Stimulated activated CD4-positive, alpha-beta T cell treated with anti-CD3 and anti-CD28 coated beads, Interleukin-1b, Interleukin-23, amount 100 ng/mL, for 24 hours (primary cell): ENCODE data around the gene FAM3A.

Experiments used
- DNase-seq, 4 experiments: peaks; one replicate each; pipeline ENCODE4 v3.0.0-alpha.2; 2020; ENCODE audit warnings: low read depth in 4 of 4, low spot score in 1 of 4

Gene FAM3A

DNA sequence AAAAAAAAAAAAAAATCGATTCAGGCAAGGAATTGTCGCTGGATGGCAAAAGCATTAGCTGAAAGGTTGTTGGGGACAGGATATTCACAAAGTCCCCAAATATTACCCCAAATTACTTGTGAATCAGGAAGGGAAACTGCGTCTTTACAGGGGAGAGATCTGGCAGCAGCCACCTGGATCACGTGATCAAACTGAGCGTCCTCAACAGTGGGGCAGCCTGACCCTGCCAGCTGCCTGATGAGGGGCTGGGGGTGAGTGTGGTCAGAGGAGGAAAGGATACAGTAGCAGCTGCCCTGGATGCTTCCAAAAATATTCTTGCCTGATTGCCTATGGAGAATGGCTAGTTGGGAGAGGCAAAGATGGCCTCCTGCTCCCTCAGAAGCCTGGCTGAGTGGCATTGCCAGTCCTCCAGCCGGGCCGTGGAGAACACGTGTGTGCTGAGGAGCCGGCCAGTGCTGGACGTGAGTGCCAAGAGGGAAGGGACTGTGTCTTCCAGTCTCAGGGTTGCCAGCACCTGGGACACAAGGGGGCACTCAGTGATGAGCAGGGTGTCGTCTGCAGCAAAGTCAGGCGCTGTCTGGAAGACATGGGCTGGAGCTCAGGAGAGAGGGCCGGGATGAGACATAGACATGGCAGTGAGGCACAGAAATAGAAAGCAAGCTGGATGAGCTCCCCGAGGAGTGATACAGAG is 34.0 kb downstream of the FAM3A start:
- DNase-seq = no peak

DNA sequence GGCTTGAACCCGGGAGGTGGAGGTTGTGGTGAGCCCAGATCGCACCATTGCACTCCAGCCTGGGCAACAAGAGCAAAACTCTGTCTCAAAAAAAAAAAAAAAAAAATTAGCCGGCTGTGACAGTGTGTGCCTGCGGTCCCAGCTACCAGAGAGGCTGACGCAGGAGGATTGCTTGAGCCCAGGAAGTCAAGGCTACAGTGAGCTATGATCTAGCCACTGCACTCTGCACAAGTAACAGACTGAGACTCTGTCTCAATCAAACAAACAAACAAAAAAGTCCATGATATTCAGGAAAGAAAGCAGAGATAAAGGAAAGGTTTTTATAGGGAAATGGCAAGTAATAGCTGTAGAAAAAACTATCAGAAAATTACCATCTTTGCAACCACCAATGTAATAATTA is 34.8 kb downstream of the FAM3A start:
- no peak for DNase-seq

DNA sequence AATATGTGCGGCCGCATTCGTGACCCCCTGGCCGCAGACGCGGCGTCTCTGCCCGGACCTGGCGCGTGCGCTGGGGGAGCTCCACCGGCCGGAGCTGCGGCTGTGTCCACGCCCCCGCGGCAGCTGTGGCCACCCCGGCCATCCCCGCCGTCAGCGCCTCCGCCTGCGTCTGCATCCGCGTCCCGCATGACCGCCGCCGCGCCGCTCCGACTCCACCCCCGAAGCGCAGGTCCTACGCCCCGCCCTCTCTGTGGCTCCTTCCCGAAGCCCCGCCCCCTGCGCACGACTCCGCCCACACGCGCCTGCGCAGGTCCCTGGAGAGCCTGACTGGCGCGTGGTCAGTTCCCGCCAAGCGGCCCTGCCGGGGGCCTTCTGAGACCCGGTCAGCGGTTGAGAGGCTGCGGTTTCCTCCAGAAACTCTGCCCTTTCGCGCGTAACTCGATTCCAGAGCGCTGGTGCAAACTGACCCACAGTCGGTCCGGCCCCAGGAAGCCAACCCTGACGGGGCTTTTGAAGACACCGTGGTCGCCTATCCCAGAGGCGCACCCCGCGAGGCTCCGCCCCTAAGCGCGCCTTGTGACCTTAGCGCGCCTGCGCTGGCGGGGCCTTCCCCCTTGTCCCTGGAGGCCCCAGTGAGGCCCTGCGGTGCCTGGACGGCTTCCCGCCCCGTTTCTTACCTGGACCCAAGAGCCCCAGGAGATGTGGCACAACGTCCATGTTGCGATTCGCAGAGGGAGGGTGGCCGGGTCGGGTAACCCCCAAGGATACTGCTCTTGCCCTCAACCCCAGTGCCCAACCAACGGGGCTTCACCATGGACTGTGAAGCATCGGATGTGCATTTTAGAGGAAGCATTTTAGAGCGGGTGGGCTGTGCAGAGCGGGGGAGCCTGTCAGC is 37.1 kb downstream of the FAM3A start, which contains the start of gene LAGE3:
Gene LAGE3 (minus strand): TSS at position 554 of the 895 bp plus-strand sequence. CDS start 366 bp downstream, at position 188.
- DNase-seq = peak; percentile 77 to 93 (median 85)

DNA sequence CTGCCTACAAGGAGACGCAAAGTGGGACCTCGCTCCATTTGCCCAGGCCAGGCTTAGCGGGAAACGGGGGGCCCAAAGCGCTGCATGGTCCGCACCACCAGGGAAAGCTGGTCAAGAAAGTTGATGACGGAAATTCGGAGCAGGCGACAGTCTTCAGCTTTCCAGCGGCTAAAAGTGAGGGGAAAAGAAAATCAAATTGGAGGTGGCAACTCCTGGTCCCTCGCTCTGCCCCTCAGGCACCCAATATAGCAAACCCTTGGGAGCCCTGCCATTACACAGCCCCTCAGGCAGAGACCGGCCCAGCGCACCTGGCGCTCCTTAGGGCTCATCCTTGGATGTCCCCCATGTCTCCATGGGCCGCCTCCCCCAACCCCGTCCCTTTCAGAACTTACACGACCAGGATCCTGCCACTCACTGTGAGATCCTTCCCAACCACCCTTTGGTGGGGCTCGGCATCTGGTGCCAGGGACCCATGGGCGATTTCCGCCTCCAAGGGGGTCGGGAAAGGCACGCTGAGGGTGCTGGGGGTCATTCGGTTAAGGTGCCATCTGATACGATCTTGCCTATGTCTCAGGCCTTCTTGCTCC is 38.0 kb downstream of the FAM3A start:
- DNase-seq = no peak

DNA sequence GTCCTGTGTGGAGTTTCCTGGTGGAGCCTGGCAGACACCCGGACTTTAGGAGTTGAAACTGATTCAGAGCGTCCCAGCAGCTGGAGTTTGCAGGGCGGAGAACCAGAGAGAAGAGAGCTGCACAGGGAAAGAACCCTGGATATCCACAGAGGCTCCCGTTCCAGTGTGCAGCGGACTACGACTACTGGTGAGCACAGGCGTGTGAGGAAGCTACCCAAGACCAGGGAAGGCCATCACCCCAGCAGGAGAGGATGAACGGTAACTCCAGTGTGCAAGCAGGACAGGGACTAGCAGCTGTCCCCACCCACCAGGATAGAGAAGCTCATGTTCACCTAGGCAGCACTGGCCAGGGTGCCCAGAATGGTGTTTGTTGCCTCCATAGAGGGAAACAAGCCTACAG is 39.2 kb downstream of the FAM3A start:
- DNase-seq = no peak

DNA sequence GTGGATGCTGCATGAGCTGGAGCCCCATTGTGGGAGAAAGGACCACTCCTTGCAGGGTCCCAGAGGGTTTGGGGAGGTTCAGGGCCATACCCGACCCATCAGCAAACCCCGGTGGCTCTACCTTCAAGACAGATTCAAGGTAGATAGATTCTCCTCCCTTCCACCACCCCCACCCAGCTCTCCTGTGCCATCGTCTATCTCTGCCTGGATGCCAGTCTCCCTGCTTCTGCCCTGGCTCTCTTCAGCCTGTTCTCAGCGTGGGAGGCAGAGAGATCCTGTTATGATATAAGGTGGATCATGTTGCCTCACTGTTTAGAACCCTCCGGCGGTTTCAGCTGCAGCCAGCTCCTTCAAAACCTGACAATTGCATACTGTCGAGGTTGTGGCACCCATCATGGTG is 42.3 kb downstream of the FAM3A start:
- DNase-seq = no peak

DNA sequence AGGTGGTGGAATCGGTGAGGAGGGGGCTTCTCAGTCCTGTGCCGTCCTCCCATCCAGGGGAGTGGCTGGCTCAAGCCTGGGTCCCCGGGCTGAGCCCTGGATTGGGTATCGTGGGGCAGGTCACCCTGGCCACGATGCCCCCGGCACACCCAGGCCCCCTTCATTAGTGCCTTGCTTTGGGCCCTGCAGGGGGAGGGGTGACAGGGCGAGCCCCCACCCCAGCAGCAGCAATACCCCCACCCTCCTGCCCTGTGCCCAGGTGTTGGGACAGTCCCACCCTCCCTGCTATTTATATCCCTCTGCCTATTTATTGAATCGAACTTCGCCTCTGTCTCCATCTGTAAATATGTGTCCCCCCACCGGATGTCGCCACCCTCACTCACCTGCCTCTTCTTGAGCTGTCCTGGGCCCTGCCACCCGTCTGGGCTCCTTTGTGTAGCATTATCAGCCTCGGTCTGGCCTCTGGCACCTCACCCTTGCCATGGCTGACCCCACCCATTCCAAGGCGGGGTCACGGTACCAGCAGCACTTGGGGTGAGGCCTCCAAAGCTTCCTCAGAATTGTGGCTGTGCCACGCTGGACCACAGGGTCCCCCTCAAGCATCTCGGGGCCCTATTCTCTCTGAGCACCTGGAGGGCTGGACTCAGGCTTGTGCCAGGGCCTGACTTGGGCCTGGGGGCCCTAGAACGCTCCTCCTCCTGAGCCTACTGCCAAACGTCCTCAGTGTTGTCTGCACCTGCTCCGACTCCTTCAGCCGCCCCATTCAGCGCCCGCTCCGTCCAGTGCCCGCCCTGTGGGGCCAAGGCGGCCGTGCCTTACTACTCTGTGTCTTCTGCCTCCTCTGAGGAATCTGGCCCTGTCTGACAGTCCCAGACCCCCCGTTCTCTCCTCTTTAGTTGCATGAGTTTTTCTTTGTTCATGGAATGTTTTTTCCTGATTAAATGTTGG is 43.1 kb downstream of the FAM3A start:
- DNase-seq = no peak

DNA sequence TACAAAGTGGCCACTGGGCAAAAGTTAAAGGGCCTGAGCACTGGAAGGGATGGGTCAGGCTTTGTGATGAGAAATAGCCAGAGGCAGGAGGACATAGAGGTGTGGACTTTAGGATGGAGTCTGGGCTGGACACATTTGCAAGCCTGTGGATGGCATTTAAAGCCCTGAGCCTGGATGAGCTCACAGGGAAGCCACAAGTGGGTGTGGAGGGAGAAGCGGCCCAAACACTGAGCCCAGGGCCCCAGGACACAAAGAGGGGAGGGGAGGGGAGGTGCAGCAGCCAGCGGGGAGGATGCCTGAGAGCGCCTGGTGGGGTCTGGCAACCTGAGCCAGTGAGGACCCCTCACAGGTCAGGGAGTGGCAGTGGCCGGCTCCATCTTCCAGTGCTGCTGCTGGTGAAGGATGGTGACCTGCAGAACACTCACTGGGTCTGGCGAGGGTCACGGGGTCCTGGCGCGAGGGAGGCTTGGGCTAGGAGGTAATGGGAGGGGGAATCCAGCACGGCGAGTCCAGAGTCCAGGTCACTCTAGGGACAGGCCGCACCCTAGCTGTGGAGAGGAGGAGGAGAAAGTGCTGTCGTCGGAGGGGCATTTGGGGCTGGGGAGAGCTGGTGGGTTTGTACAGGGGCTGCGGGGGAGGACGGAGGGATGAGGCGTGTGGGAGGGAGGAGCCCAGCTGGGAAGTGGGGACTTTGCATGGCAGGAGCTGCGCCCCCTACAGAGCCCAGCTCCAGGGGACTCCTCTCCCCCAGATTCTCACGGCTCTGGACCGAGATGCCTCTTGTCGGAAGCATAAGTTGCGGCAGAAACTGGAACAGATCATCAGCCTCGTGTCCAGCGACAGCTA is 44.0 kb downstream of the FAM3A start:
- DNase-seq = no peak

DNA sequence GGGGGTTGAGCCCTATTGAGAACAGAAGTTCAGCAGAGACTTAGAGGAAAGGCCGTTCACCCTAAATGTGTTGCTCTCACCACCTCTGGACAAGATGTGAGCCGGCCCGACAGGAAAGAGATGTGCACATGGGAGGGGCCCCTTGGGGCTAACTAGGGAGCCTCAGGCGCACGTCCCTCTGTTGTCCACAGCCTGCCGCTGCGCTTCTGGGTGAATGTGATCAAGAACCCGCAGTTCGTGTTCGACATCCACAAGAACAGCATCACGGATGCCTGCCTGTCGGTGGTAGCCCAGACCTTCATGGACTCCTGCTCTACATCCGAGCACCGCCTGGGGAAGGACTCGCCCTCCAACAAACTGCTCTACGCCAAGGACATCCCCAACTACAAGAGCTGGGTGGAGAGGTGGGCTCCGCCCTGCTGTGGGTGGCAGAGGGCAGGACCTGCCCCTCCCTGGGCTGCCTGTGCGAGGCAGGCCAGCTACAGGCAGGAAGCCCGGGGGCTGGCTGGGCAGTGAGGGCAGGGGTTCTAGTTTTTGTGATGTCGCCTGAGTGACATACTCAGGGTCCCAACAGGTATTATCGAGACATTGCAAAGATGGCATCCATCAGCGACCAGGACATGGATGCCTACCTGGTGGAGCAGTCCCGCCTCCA is 45.0 kb downstream of the FAM3A start:
- no peak for DNase-seq

DNA sequence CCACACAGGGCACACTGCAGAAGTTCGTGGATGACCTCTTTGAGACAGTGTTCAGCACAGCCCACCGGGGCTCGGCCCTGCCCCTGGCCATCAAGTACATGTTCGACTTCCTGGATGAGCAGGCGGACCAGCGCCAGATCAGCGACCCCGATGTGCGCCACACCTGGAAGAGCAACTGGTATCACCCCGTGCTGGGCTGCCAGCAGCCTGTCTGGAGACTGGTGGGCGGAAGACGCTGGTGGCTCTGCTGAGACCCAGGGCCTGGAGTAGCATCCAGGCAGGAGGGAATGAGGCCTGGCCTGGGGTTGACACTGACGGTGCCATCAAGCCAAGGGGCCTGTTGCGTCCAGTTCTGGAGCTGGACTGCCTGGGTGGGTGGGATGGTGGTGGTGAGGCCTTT is 45.6 kb downstream of the FAM3A start:
- no peak for DNase-seq

DNA sequence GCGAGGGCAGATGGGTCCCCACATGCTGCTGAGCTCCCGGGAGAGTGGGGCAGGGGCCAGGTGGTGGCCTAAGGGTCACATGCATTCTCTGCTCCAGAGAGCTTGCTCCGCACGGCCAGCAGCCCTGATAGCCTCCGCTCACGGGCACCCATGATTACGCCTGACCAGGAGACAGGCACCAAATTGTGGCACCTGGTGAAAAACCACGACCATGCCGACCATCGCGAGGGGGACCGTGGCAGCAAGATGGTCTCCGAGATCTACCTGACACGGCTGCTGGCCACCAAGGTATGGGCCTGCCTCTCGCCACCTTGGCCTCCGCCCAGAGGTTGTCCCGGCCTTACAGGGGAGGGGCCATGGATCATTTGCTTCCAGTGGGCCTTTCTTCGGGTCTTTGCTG is 46.2 kb downstream of the FAM3A start:
- no peak for DNase-seq

DNA sequence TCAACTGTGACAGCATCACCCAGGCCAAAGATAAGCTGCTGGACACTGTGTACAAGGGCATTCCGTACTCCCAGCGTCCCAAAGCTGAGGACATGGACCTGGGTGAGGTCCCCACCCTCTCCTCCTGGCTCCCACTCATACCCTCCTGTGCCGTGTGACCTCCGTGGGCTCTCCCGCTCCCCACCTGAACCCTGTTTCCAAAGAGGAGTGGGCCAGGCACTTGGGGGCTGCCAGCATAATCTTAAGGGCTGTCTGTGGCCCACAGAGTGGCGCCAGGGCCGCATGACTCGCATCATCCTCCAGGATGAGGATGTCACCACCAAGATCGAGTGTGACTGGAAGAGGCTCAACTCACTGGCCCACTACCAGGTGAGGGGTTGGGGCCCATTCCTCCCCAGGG is 46.9 kb downstream of the FAM3A start:
- DNase-seq = no peak

DNA sequence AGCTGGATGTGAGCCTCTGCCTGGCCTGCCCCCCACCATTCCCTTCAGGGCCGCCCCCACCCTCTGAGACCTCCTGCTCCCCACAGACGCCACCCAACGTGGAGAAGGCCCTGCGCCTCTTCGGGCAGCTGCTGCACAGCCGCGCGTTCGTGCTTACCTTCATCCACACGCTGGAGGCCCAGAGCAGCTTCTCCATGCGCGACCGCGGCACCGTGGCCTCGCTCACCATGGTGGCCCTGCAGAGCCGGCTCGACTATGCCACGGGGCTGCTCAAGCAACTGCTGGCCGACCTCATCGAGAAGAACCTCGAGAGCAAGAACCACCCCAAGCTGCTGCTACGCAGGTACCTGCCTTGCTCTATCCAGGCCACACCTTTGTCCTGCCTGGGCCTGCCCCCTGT is 47.8 kb downstream of the FAM3A start:
- DNase-seq = no peak

DNA sequence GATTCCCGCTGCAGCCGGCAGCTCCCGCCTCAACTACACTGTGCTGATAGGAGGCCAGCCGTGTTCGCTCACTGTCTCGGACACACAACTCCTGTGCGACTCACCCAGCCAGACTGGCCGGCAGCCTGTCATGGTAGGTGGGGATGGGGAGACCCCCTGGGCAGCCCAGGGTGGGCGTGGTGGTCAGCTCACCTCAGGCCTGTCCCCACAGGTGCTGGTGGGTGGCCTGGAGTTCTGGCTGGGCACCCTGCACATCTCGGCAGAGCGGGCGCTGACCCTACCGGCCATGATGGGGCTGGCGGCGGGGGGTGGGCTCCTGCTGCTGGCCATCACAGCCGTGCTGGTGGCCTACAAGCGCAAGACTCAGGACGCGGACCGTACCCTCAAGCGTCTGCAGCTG is 48.5 kb downstream of the FAM3A start:
- DNase-seq = no peak

DNA sequence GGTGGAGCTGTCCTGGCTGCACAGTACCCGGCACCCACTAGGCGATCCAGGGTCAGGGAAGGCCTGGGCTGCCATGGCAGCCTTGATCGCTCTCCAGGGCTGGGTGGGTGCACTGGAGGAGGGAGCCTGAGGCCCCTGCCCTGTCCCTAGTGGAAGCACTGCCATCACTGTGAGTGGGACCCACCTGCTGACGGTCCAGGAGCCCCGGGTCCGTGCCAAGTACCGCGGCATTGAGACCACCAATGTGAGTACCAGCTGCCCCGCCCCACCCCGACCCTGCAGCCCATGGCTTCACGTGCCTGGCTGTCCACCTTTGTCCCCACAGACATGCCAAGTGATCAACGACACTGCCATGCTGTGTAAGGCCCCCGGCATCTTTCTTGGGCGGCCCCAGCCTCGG is 49.1 kb downstream of the FAM3A start:
- DNase-seq = no peak

DNA sequence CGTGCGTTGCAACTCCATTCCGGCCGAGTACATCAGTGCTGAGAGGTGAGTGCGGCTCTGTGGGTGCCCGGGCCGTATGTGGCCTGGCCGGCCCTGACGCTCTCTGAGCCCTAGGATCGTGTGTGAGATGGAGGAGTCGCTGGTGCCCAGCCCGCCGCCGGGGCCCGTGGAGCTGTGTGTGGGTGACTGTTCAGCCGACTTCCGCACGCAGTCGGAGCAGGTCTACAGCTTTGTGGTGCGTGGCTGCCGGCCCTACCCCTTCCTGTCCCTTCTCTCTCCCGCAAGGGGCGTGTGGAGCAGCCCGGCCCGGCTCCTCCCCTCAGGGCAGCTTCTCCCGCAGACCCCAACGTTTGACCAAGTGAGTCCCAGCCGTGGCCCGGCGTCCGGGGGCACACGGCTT is 50.0 kb downstream of the FAM3A start:
- no peak for DNase-seq

DNA sequence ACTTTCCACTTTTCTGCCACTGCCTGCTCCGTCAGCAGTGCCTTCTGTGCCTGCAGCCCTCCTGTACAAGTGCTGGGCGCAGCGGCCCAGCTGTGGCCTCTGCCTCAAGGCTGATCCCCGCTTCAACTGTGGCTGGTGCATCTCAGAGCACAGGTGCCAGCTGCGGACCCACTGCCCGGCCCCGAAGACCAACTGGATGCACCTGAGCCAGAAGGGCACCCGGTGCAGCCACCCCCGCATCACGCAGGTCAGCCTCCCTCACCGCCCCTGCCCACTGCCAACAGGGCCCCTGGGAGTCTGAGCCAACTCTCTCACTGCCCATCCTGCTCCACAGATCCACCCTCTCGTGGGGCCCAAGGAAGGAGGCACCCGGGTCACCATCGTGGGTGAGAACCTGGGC is 50.4 kb downstream of the FAM3A start:
- no peak for DNase-seq

DNA sequence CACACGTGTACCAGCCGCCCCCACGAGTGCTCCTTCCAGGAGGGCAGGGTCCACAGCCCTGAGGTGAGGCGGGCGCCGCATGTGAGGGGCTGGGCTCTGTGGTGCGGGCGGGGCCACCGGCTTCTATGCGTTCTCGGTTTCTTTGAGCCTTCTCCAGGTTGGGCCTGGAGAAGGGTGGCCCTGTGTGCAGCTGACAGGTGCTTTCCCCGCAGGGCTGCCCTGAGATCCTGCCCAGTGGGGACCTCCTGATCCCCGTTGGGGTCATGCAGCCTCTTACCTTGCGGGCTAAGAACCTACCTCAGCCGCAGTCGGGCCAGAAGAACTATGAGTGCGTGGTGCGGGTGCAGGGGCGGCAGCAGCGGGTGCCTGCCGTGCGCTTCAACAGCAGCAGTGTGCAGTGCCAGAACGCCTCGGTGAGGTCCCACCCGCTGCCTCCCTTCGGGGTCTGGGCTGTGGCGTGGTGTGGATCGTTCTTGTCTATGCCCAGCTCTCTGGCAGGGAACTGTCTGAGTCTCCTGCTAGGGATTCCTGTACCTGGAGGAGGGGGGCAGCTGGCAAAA is 51.1 kb downstream of the FAM3A start:
- DNase-seq = no peak

DNA sequence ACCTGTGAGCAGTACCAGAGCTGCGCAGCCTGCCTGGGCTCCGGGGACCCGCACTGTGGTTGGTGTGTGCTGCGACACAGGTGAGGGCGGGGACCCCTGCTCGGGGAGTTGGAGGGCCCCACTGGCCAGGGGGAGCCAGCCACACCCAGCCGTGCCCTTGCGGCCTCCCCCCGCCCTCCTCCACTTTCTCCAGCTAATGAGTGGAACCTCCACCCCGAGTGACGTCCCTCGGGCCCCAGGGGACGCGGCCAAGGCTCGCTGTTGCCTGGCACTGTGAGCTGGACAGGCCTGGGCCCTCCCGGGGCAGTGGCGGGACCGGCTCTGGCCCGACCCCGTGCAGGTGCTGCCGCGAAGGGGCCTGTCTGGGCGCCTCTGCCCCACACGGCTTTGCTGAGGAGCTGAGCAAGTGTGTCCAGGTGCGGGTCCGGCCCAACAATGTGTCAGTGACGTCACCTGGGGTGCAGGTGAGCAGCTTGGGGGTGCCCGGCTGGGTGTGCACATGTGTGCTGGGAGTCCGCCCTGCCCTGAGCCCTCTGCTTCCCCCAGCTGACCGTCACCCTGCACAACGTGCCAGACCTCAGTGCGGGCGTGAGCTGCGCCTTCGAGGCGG is 52.3 kb downstream of the FAM3A start:
- DNase-seq = no peak
